Gastroesophageal sphincter (tissue), 3 donors: Measurements from ENCODE around the gene SUN2.

Experiments used
- EP300 ChIP-seq: sonication (generic); formaldehyde crosslinking; IDR thresholded peaks from one replicate; pipeline ENCODE4 v1.6.1; 2017; ENCODE audit warnings: antibody characterized with exemption, mild to moderate bottlenecking
- POLR2A ChIP-seq, 2 donors: fragments of 450-650 bp; IDR thresholded peaks; one replicate each; pipeline ENCODE4 v1.6.1; 2017; ENCODE audit warnings: antibody characterized with exemption in 2 of 2, mild to moderate bottlenecking in 2 of 2, moderate library complexity in 1 of 2
- POLR2AphosphoS5 ChIP-seq: sonication (generic); formaldehyde crosslinking; IDR thresholded peaks from one replicate; pipeline ENCODE4 v1.6.1; 2017; ENCODE audit warnings: antibody characterized with exemption
- TF ChIP-seq, protein P1 (sequence below), 4 experiments: fragments of 200-600 bp in 2 of 4; fragments of 450-650 bp in 2 of 4; sonication (generic) in 1 of 4; IDR thresholded peaks; one replicate each; pipeline ENCODE4 v1.5.1; 2017 to 2019; ENCODE audit warnings: antibody characterized with exemption in 4 of 4, mild to moderate bottlenecking in 2 of 4, moderate library complexity in 2 of 4

DNA sequence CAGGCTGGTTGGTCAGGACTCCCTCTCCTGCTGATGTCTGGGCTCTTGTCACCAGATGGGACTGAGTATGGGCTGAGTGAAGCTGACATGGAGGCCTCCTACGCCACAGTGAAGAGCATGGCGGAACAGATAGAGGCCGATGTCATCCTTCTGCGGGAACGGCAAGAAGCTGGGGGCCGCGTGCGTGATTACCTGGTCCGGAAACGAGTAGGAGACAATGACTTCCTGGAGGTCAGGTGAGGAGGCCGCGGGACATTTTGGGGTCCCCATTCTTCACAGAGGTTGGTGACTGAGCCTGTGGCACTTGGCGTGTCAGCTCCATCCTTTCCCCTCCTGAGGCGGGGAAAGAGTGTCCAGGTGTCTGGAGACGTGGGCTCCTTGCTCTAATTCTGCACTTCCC is 39.9 kb downstream of the SUN2 start:
- TF ChIP-seq, protein P1, sequence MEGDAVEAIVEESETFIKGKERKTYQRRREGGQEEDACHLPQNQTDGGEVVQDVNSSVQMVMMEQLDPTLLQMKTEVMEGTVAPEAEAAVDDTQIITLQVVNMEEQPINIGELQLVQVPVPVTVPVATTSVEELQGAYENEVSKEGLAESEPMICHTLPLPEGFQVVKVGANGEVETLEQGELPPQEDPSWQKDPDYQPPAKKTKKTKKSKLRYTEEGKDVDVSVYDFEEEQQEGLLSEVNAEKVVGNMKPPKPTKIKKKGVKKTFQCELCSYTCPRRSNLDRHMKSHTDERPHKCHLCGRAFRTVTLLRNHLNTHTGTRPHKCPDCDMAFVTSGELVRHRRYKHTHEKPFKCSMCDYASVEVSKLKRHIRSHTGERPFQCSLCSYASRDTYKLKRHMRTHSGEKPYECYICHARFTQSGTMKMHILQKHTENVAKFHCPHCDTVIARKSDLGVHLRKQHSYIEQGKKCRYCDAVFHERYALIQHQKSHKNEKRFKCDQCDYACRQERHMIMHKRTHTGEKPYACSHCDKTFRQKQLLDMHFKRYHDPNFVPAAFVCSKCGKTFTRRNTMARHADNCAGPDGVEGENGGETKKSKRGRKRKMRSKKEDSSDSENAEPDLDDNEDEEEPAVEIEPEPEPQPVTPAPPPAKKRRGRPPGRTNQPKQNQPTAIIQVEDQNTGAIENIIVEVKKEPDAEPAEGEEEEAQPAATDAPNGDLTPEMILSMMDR (IDR thresholded peaks at IDR 0.05), result no peak
- TF ChIP-seq POLR2A (IDR thresholded peaks at IDR 0.05) (no peak), POLR2AphosphoS5 (no peak), EP300 (no peak)
